ENCODE measurements around the gene ZBTB26.

DNA sequence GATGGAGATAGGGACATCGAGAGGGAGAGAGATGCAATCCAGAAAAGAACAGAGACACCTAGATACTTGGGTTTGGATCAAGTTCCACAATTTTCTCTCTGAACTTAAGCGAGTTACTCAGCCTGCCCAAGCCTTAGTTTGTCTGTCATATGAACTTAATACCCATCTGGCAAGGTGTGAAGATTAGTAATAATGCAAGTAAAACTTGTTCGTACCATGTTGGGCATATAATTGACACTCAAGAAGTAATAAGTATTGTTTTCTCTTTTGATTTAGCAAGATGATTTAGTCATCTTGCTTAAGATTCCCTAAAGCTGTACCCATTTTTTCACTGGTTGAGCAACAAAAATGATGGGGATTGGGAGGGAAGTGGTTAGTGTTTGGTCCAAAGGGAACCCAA lies 17.0 kb upstream of the ZBTB26 start:
- TF ChIP-seq, protein P1, sequence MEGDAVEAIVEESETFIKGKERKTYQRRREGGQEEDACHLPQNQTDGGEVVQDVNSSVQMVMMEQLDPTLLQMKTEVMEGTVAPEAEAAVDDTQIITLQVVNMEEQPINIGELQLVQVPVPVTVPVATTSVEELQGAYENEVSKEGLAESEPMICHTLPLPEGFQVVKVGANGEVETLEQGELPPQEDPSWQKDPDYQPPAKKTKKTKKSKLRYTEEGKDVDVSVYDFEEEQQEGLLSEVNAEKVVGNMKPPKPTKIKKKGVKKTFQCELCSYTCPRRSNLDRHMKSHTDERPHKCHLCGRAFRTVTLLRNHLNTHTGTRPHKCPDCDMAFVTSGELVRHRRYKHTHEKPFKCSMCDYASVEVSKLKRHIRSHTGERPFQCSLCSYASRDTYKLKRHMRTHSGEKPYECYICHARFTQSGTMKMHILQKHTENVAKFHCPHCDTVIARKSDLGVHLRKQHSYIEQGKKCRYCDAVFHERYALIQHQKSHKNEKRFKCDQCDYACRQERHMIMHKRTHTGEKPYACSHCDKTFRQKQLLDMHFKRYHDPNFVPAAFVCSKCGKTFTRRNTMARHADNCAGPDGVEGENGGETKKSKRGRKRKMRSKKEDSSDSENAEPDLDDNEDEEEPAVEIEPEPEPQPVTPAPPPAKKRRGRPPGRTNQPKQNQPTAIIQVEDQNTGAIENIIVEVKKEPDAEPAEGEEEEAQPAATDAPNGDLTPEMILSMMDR (IDR thresholded peaks at IDR 0.05): no peak
- TF ChIP-seq POLR2A (IDR thresholded peaks at IDR 0.05; ENCODE audit: low read depth) (no peak), POLR2AphosphoS5 (IDR thresholded peaks at IDR 0.05) (no peak)
